Common myeloid progenitor, CD34-positive (primary cell): ENCODE results near the gene MOCOS. TPM values are rescaled to one million over a fixed set of nuclear protein-coding genes. Genes with fewer than 3 reads are reported as not detected.

Source experiments
- CTCF ChIA-PET: fragments of 350-600 bp; sonication (Branson Sonifier 250); formaldehyde crosslinking; loops from one replicate; lab custom pipeline; 2021; ENCODE audit warnings: antibody characterized with exemption; lab: Charles Lee
- POLR2A ChIA-PET: fragments of 350-600 bp; sonication (Branson Sonifier 250); formaldehyde crosslinking; loops from one replicate; lab custom pipeline; 2021; ENCODE audit warnings: antibody characterized with exemption; lab: Charles Lee
- DNase-seq, 3 donors: peaks; one replicate each; pipeline versions ENCODE4 v3.0.0 to v3.0.0-alpha.2; 2013
- H3K27ac ChIP-seq, 2 experiments: 1 replicate in 1 of 2; 2 replicates in 1 of 2; pipeline ENCODE4 v1.7.0; 2013; ENCODE audit warnings: inconsistent platforms in 2 of 2, low read length in 2 of 2, mild to moderate bottlenecking in 2 of 2, low read depth in 1 of 2, moderate library complexity in 1 of 2; ENCODE audit not compliant: severe bottlenecking in 2 of 2, insufficient read depth in 1 of 2, poor library complexity in 1 of 2
- H3K27me3 ChIP-seq, 5 experiments: replicated peaks in 2 of 5; 1 replicate in 3 of 5; 2 replicates in 2 of 5; pipeline versions ENCODE4 v1.6.1 to v1.7.0; 2013; ENCODE audit warnings: low read length in 4 of 5, mild to moderate bottlenecking in 2 of 5, moderate library complexity in 2 of 5, inconsistent platforms in 1 of 5; ENCODE audit not compliant: insufficient read depth in 5 of 5, control insufficient read depth in 4 of 5
- H3K36me3 ChIP-seq, 4 experiments: 1 replicate in 2 of 4; 2 replicates in 2 of 4; pipeline versions ENCODE4 v1.6.1 to v1.7.0; 2013; ENCODE audit warnings: low read length in 3 of 4, control low read depth in 1 of 4, mild to moderate bottlenecking in 1 of 4; ENCODE audit not compliant: control insufficient read depth in 4 of 4, insufficient read depth in 4 of 4
- H3K4me1 ChIP-seq, 4 experiments: 1 replicate in 3 of 4; 2 replicates in 1 of 4; pipeline versions ENCODE4 v1.6.1 to v1.7.1; 2013; ENCODE audit warnings: low read length in 3 of 4, mild to moderate bottlenecking in 3 of 4, control low read depth in 1 of 4, inconsistent platforms in 1 of 4, moderate library complexity in 1 of 4; ENCODE audit not compliant: control insufficient read depth in 4 of 4, insufficient read depth in 4 of 4; ENCODE audit errors: control extremely low read depth in 1 of 4
- H3K4me3 ChIP-seq, 7 experiments: 1 replicate in 4 of 7; 2 replicates in 3 of 7; pipeline versions ENCODE4 v1.5.1 to v1.7.0; 2013; ENCODE audit warnings: mild to moderate bottlenecking in 7 of 7, low read length in 6 of 7, moderate library complexity in 6 of 7, inconsistent platforms in 2 of 7, low read depth in 2 of 7, control low read depth in 1 of 7; ENCODE audit not compliant: insufficient read depth in 4 of 7, control insufficient read depth in 1 of 7; ENCODE audit errors: extremely low read depth in 1 of 7
- H3K9me3 ChIP-seq, 5 experiments: 1 replicate in 4 of 5; 2 replicates in 1 of 5; pipeline versions ENCODE4 v1.6.1 to v1.7.1; 2013; ENCODE audit warnings: low read length in 4 of 5, mild to moderate bottlenecking in 2 of 5, inconsistent platforms in 1 of 5, low read depth in 1 of 5, moderate library complexity in 1 of 5; ENCODE audit not compliant: control insufficient read depth in 4 of 5, insufficient read depth in 2 of 5; ENCODE audit errors: control extremely low read depth in 1 of 5
- whole genome bisulfite sequencing: methylation state at CpG from one replicate; pipeline ENCODE4 v1.1.5; 2013; ENCODE audit not compliant: insufficient coverage; 5-methylcytosine and 5-hydroxymethylcytosine counted together
- polyA plus RNA-seq: library from polyadenylated mRNA; unstranded; fragments of 120-200 nt; gene quantifications from one replicate; pipeline ENCODE4 v1.2.1, GENCODE V29; 2013

MOCOS gene
- 0.04 TPM for polyA plus RNA-seq

GRCh38 chr18:36187193-36187825, at the start of gene MOCOS:
Gene MOCOS, plus strand, starts transcription at chr18:36187497. Its CDS starts 43 bp downstream, at chr18:36187540.
- Histone ChIP-seq H3K36me3 (no peaks in the 10 kb centered on the region), H3K27me3 (peaks cover 0 to 37% (median 11%) of the 10 kb centered on the region in 5 experiments), H3K4me3 (peak within 1 kb of the TSS; percentile 52 to 81 (median 66)), H3K27ac (peak within 1 kb of the TSS in 1 of 2 experiments; percentile 3), H3K9me3 (no peaks in the 10 kb centered on the region), H3K4me1 (peaks cover 0 to 24% (median 19%) of the 10 kb centered on the region in 4 experiments)
- POLR2A ChIA-PET = interaction anchor here (0.5 kb wide), 1 partner anchor 51 kb away, joined by 3 read pairs; no protein-coding TSS in a partner anchor
- DNase-seq = peak in 2 of 3 donors; percentile 21 to 41
- CTCF ChIA-PET = no interaction called here
- WGBS = 0% methylated on average over 64 of the region's 66 CpGs

- WGBS = 96% methylated on average over 5 of the region's 5 CpGs
- POLR2A ChIA-PET = no interaction called here
- no peaks in the 10 kb centered on the region for H3K27me3 ChIP-seq
These were observed 48.1 kb upstream of the MOCOS start for GRCh38 chr18:36139245-36139644.

GRCh38 chr18:36141576-36141975, 45.7 kb upstream of the MOCOS start:
- Histone ChIP-seq H3K27ac (no peak overlapping the region), H3K4me1 (peaks cover 0 to 5% (median 4%) of the 10 kb centered on the region in 4 experiments), H3K4me3 (no peak overlapping the region), H3K27me3 (no peaks in the 10 kb centered on the region), H3K9me3 (no peaks in the 10 kb centered on the region), H3K36me3 (peaks cover 34 to 88% (median 59%) of the 10 kb centered on the region in 4 experiments)
- WGBS = 100% methylated on average over 1 of the region's 4 CpGs
- POLR2A ChIA-PET = no interaction called here
- CTCF ChIA-PET = no interaction called here
- DNase-seq = no peak

More at GRCh38 chr18:36139245-36139644, 48.1 kb upstream of the MOCOS start:
- Histone ChIP-seq H3K36me3 (peaks cover 26 to 75% (median 47%) of the 10 kb centered on the region in 4 experiments), H3K4me1 (peaks cover 0 to 2% (median 2%) of the 10 kb centered on the region in 4 experiments), H3K4me3 (no peak overlapping the region), H3K27ac (no peak overlapping the region), H3K9me3 (no peaks in the 10 kb centered on the region)
- no peak for DNase-seq
- CTCF ChIA-PET = interaction anchor here (0.8 to 2.5 kb wide), 3 partner anchors 10 to 122 kb away, joined by 3 to 7 read pairs (median 4); no protein-coding TSS in a partner anchor

GRCh38 chr18:36142751-36143150, 44.5 kb upstream of the MOCOS start:
- no peak overlapping the region for H3K27ac ChIP-seq
- H3K4me1 ChIP-seq = peaks cover 0 to 5% (median 4%) of the 10 kb centered on the region in 4 experiments
- peaks cover 35 to 89% (median 59%) of the 10 kb centered on the region in 4 experiments for H3K36me3 ChIP-seq
- whole genome bisulfite sequencing = no CpG with 5 or more reads among the region's 3 CpGs
- DNase-seq = no peak
- no peaks in the 10 kb centered on the region for H3K9me3 ChIP-seq
- H3K4me3 ChIP-seq = no peak overlapping the region
- no peaks in the 10 kb centered on the region for H3K27me3 ChIP-seq
- ChIA-PET CTCF (no interaction called here), POLR2A (no interaction called here)

- H3K4me3 ChIP-seq = no peak overlapping the region
- ChIA-PET CTCF (no interaction called here), POLR2A (no interaction called here)
- no peak overlapping the region for H3K27ac ChIP-seq
- peaks cover 0 to 5% (median 4%) of the 10 kb centered on the region in 4 experiments for H3K4me1 ChIP-seq
- no peak for DNase-seq
- H3K9me3 ChIP-seq = no peaks in the 10 kb centered on the region
- peaks cover 35 to 88% (median 58%) of the 10 kb centered on the region in 4 experiments for H3K36me3 ChIP-seq
- WGBS = no CpG with 5 or more reads among the region's 2 CpGs
- no peaks in the 10 kb centered on the region for H3K27me3 ChIP-seq
These were observed 43.9 kb upstream of the MOCOS start for GRCh38 chr18:36143391-36143790.

GRCh38 chr18:36149514-36150289, 37.6 kb upstream of the MOCOS start:
- Histone ChIP-seq H3K36me3 (peaks cover 36 to 94% (median 52%) of the 10 kb centered on the region in 4 experiments), H3K4me1 (no peaks in the 10 kb centered on the region), H3K27me3 (no peaks in the 10 kb centered on the region), H3K27ac (no peak overlapping the region), H3K9me3 (no peaks in the 10 kb centered on the region), H3K4me3 (no peak overlapping the region)
- POLR2A ChIA-PET = interaction anchor here (0.6 kb wide), 1 partner anchor 11 kb away, joined by 4 read pairs; no protein-coding TSS in a partner anchor
- no peak for DNase-seq
- CTCF ChIA-PET = interaction anchor here (0.8 to 1.1 kb wide), 2 partner anchors 10 to 11 kb away, joined by 3 read pairs; no protein-coding TSS in a partner anchor
- 100% methylated on average over 1 of the region's 5 CpGs for WGBS
